Stomach (tissue), 4 donors: ENCODE measurements around the gene WWC1.

ENCODE experiments used
- EP300 ChIP-seq: sonication (generic); formaldehyde crosslinking; IDR thresholded peaks from one replicate; pipeline ENCODE4 v1.6.1; 2017; ENCODE audit warnings: antibody characterized with exemption
- POLR2A ChIP-seq, 4 donors: fragments of 450-650 bp; IDR thresholded peaks; one replicate each; pipeline ENCODE4 v1.6.1; 2016; ENCODE audit warnings: antibody characterized with exemption in 4 of 4, control low read depth in 2 of 4, mild to moderate bottlenecking in 1 of 4, moderate library complexity in 1 of 4
- POLR2AphosphoS5 ChIP-seq, 3 donors: sonication (generic); formaldehyde crosslinking; IDR thresholded peaks; one replicate each; pipeline ENCODE4 v1.6.1; 2016; ENCODE audit warnings: antibody characterized with exemption in 3 of 3

GRCh38 chr5:168320805-168321204, 29.4 kb downstream of the WWC1 start:
- TF ChIP-seq POLR2A (IDR thresholded peaks at IDR 0.05) (no peak), POLR2AphosphoS5 (IDR thresholded peaks at IDR 0.05) (no peak), EP300 (no peak)
